Subcutaneous abdominal adipose tissue (tissue), 5 donors: ENCODE results near the gene ATP8A1.
"Not testable (repeated sequence)": the region's sequence is repeated elsewhere in the genome, so short reads cannot be mapped to it uniquely, and the experiment has no call there.

Experiments used
- H3K27ac ChIP-seq: one replicate; pipeline ENCODE4 v1.7.0; 2013; ENCODE audit warnings: low read depth, mild to moderate bottlenecking, inconsistent platforms, low read length, moderate library complexity
- H3K27me3 ChIP-seq, 5 donors: one replicate each; pipeline ENCODE4 v1.7.0; 2013; ENCODE audit warnings: low read length in 5 of 5, inconsistent platforms in 1 of 5; ENCODE audit not compliant: control insufficient read depth in 5 of 5, insufficient read depth in 4 of 5
- H3K36me3 ChIP-seq, 5 donors: one replicate each; pipeline ENCODE4 v1.7.0; 2013; ENCODE audit warnings: low read length in 5 of 5; ENCODE audit not compliant: control insufficient read depth in 5 of 5, insufficient read depth in 5 of 5
- H3K4me1 ChIP-seq, 5 donors: one replicate each; pipeline ENCODE4 v1.7.0; 2013; ENCODE audit warnings: low read length in 5 of 5, mild to moderate bottlenecking in 3 of 5, moderate library complexity in 1 of 5; ENCODE audit not compliant: control insufficient read depth in 5 of 5, insufficient read depth in 5 of 5
- H3K4me3 ChIP-seq, 5 donors: one replicate each; pipeline ENCODE4 v1.7.0; 2013; ENCODE audit warnings: low read length in 5 of 5, low read depth in 1 of 5
- H3K9ac ChIP-seq, 5 donors: one replicate each; pipeline ENCODE4 v1.7.0; 2013; ENCODE audit warnings: low read length in 5 of 5, mild to moderate bottlenecking in 4 of 5, moderate library complexity in 3 of 5
- H3K9me3 ChIP-seq, 5 donors: one replicate each; pipeline ENCODE4 v1.7.0; 2013; ENCODE audit warnings: low read length in 5 of 5; ENCODE audit not compliant: control insufficient read depth in 5 of 5
- donor health status: healthy.
- donor health status: healthy.
- donor health status: healthy.
- donor health status: healthy.
- donor health status: healthy.

Gene ATP8A1

DNA sequence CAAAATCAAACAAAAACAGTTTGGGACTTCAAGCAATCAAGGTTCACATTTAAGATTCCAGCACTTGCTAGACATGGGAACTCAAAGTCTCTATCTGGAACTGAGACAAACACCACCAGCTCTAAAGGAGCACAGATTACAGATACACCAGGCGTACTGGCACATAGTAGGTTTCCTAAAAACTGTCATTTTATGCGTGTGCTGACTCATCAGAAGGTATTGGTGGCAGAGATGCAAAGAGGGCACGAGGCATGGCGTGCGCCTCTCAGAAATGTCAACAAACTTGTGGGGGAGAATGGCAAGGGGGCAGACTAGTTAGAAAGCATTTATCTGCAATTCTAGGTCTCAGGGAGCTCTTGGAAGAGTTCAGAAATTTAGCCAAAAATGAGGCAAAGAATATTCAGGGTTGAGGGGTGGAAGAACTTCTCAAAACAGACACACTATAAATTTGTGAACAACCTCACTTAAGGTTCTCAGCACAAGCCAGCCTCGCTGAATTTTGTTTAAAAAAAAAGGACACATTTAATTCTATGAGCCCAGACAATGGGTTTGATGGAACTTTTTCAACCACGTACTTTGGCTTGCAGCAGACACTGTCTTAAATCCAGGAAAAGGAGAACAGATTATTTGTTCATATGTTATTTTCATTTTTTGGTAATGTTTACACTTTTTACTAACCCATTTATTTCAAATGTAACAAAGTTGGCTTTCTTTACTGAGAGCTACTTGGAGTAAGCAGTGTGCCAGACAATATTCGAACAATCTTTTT lies 159.6 kb downstream of the ATP8A1 start:
- H3K36me3 ChIP-seq: peaks cover 0 to 1% (median 0%) of the 10 kb centered on the region in 5 donors
- H3K9ac ChIP-seq: no peak overlapping the region
- no peaks in the 10 kb centered on the region for H3K27me3 ChIP-seq
- no peaks in the 10 kb centered on the region for H3K9me3 ChIP-seq
- no peak overlapping the region for H3K27ac ChIP-seq
- no peaks in the 10 kb centered on the region for H3K4me1 ChIP-seq
- H3K4me3 ChIP-seq: no peak overlapping the region

DNA sequence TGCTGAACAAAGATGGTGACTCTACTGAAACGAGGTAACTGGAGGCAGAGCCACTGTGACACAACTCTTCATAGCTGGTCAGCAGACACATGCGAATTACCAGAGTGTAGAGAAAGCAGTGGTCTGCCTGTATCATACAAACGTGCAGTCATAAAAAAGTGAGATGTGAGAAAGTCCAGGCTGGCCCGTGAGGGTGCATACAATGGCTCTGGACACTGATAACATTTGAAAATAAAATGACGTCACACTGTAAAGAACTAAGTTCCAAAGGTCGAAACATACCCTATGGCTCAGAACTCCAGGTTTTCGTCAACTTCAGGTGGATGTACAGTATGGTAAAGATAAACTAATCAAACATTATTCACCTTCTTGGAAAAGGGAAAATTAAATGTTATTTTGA lies 163.9 kb downstream of the ATP8A1 start:
- no peaks in the 10 kb centered on the region for H3K9me3 ChIP-seq
- H3K4me1 ChIP-seq: no peaks in the 10 kb centered on the region
- H3K9ac ChIP-seq: no peak overlapping the region
- H3K36me3 ChIP-seq: peaks cover 0 to 2% (median 0%) of the 10 kb centered on the region in 5 donors
- no peaks in the 10 kb centered on the region for H3K27me3 ChIP-seq
- no peak overlapping the region for H3K4me3 ChIP-seq
- H3K27ac ChIP-seq: no peak overlapping the region

DNA sequence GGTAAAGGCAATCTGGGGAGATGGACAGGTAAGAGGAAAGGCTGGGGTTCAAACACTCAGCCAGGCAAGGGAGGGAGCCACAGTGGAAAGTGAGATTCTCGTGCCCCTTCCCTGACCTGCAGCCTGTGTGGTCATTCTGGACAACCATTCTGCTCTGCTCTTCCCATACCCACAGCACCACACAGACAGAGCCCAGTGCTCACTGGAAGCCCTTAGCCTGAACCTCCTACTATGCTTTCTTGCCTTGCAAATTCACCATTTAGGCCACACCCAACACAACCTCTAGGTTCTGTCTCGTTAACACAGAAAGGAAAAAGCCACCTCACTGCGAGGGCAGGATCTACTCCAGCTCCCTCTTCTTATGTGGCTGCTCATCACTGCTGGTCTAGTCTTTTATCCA lies 166.9 kb downstream of the ATP8A1 start:
- no peaks in the 10 kb centered on the region for H3K4me1 ChIP-seq
- no peak overlapping the region for H3K4me3 ChIP-seq
- no peak overlapping the region for H3K9ac ChIP-seq
- no peaks in the 10 kb centered on the region for H3K27me3 ChIP-seq
- H3K9me3 ChIP-seq: no peaks in the 10 kb centered on the region
- H3K27ac ChIP-seq: no peak overlapping the region
- H3K36me3 ChIP-seq: peaks cover 0 to 2% (median 0%) of the 10 kb centered on the region in 5 donors

- H3K4me1 ChIP-seq: no peaks in the 10 kb centered on the region
- H3K36me3 ChIP-seq: peaks cover 0 to 2% (median 0%) of the 10 kb centered on the region in 5 donors
- no peak overlapping the region for H3K9ac ChIP-seq
- no peak overlapping the region for H3K4me3 ChIP-seq
- no peaks in the 10 kb centered on the region for H3K9me3 ChIP-seq
- H3K27me3 ChIP-seq: no peaks in the 10 kb centered on the region
- H3K27ac ChIP-seq: no peak overlapping the region
Observed at GRCh38 chr4:42489095-42489494, 167.8 kb downstream of the ATP8A1 start.

DNA sequence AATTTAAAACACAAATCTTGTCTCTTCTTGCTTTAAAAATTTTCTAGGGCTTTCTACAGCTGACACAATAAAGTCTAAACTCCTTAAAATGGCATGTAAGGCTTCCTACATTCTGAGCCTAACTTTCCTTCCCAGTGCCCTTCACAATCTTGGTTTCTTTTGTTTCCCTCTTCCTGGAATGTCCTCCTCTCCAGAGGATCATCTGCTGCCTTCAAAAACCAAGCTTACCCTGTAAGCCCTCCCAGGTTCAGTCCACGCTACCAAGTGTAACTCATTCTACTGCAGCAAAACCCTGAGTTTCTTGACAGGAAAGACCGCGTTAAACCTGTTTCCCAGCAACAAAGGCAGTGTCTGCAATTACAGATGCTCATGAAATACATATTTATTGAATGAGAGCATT lies 168.4 kb downstream of the ATP8A1 start:
- peaks cover 0 to 2% (median 0%) of the 10 kb centered on the region in 5 donors for H3K36me3 ChIP-seq
- no peak overlapping the region for H3K27ac ChIP-seq
- no peaks in the 10 kb centered on the region for H3K27me3 ChIP-seq
- H3K4me3 ChIP-seq: no peak overlapping the region
- H3K9ac ChIP-seq: no peak overlapping the region
- H3K9me3 ChIP-seq: no peaks in the 10 kb centered on the region
- H3K4me1 ChIP-seq: no peaks in the 10 kb centered on the region

GRCh38 chr4:42488114-42488513 lies 168.8 kb downstream of the ATP8A1 start:
- Histone ChIP-seq H3K9ac (no peak overlapping the region), H3K27me3 (no peaks in the 10 kb centered on the region), H3K4me1 (no peaks in the 10 kb centered on the region), H3K36me3 (peaks cover 0 to 2% (median 0%) of the 10 kb centered on the region in 5 donors), H3K9me3 (no peaks in the 10 kb centered on the region), H3K4me3 (no peak overlapping the region), H3K27ac (no peak overlapping the region)

DNA sequence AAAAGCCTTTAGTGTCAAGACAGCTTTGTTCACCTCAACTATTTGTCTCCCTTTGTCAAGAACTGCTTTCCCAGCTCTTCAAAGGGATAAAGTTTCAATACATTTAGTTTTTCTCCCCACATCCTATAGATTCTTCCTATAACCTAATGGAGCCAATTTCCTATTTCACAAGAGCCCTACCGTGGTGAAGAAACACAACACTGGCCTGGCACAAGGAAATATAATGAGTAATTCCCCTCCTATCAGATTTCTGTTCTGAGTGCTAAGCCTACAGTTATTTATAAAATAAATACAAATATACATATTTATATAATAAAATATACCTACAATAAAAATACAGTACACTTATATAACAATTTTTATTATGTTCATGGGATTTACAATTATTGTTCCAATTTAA lies 169.7 kb downstream of the ATP8A1 start:
- no peaks in the 10 kb centered on the region for H3K4me1 ChIP-seq
- H3K27me3 ChIP-seq: no peaks in the 10 kb centered on the region
- H3K9ac ChIP-seq: no peak overlapping the region
- no peak overlapping the region for H3K27ac ChIP-seq
- no peaks in the 10 kb centered on the region for H3K9me3 ChIP-seq
- H3K36me3 ChIP-seq: peaks cover 0 to 2% (median 0%) of the 10 kb centered on the region in 5 donors
- no peak overlapping the region for H3K4me3 ChIP-seq

DNA sequence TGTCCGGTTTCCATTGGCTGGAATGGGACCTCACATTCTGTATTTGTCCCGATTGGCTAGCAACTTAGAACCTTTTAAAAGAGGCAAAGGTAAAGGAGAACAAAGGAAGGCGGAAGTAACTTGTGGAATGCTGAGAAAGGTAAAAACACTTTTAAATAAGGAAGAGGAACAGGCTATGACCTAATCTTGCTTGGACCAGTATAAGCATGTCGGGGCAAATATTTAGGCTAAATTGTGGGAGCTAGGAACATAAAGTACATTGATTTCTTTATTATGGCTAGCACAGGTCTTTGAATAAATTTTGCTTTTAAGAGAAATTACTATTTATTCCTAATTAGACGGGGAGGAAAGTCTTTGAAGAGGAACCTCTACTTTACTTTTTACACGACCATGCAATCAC lies 170.7 kb downstream of the ATP8A1 start:
- H3K9me3 ChIP-seq, H3K36me3 ChIP-seq, H3K27ac ChIP-seq, H3K4me3 ChIP-seq, H3K27me3 ChIP-seq, H3K4me1 ChIP-seq, H3K9ac ChIP-seq: not testable (repeated sequence)

GRCh38 chr4:42484630-42485029 lies 172.3 kb downstream of the ATP8A1 start:
- Histone ChIP-seq H3K36me3 (peaks cover 0 to 2% (median 0%) of the 10 kb centered on the region in 5 donors), H3K9ac (no peak overlapping the region), H3K9me3 (no peaks in the 10 kb centered on the region), H3K4me3 (no peak overlapping the region), H3K27me3 (no peaks in the 10 kb centered on the region), H3K27ac (no peak overlapping the region), H3K4me1 (no peaks in the 10 kb centered on the region)

GRCh38 chr4:42483426-42484379 lies 173.2 kb downstream of the ATP8A1 start:
- Histone ChIP-seq H3K4me1 (no peaks in the 10 kb centered on the region), H3K27me3 (no peaks in the 10 kb centered on the region), H3K4me3 (no peak overlapping the region), H3K36me3 (peaks cover 0 to 2% (median 0%) of the 10 kb centered on the region in 5 donors), H3K9me3 (no peaks in the 10 kb centered on the region), H3K9ac (no peak overlapping the region), H3K27ac (no peak overlapping the region)
